Measurements from ENCODE around the gene TMEM229B.
"Not testable (repeated sequence)": the region's sequence is repeated elsewhere in the genome, so short reads cannot be mapped to it uniquely, and the experiment has no call there.

Gene TMEM229B

GRCh38 chr14:67459336-67459735 is 29.2 kb downstream of the TMEM229B start:
- in situ Hi-C loops (cut with MboI; ENCODE audit: low sequenced_read_pairs) = no loop called here

- in situ Hi-C loops (cut with MboI; ENCODE audit: low sequenced_read_pairs) = no loop called here
Measured at GRCh38 chr14:67457782-67458181, 30.7 kb downstream of the TMEM229B start.

- in situ Hi-C loops (cut with MboI; ENCODE audit: low sequenced_read_pairs) = no loop called here
Measured at GRCh38 chr14:67456732-67457131, 31.8 kb downstream of the TMEM229B start.

GRCh38 chr14:67453575-67454300 is 34.8 kb downstream of the TMEM229B start:
- in situ Hi-C loops (cut with MboI; ENCODE audit: low sequenced_read_pairs) = no loop called here

GRCh38 chr14:67451667-67452066 is 36.9 kb downstream of the TMEM229B start:
- in situ Hi-C loops (cut with MboI; ENCODE audit: low sequenced_read_pairs) = not testable (repeated sequence)

- in situ Hi-C loops (cut with MboI; ENCODE audit: low sequenced_read_pairs) = no loop called here
Measured at GRCh38 chr14:67449096-67449495, 39.4 kb downstream of the TMEM229B start.

- in situ Hi-C loops (cut with MboI; ENCODE audit: low sequenced_read_pairs) = no loop called here
Measured at GRCh38 chr14:67447033-67447381, 41.5 kb downstream of the TMEM229B start.

GRCh38 chr14:67446371-67447032 is 42.0 kb downstream of the TMEM229B start:
- in situ Hi-C loops (cut with MboI; ENCODE audit: low sequenced_read_pairs) = no loop called here

GRCh38 chr14:67444395-67444794 is 44.1 kb downstream of the TMEM229B start:
- in situ Hi-C loops (cut with MboI; ENCODE audit: low sequenced_read_pairs) = no loop called here

- in situ Hi-C loops (cut with MboI; ENCODE audit: low sequenced_read_pairs) = no loop called here
Measured at GRCh38 chr14:67442139-67442906, 46.2 kb downstream of the TMEM229B start.

GRCh38 chr14:67441672-67442071 is 46.8 kb downstream of the TMEM229B start:
- in situ Hi-C loops (cut with MboI; ENCODE audit: low sequenced_read_pairs) = no loop called here

- in situ Hi-C loops (cut with MboI; ENCODE audit: low sequenced_read_pairs) = no loop called here
Measured at GRCh38 chr14:67441256-67441655, 47.3 kb downstream of the TMEM229B start.

GRCh38 chr14:67440513-67440912 is 48.0 kb downstream of the TMEM229B start:
- in situ Hi-C loops (cut with MboI; ENCODE audit: low sequenced_read_pairs) = no loop called here

GRCh38 chr14:67438969-67439368 is 49.6 kb downstream of the TMEM229B start:
- in situ Hi-C loops (cut with MboI; ENCODE audit: low sequenced_read_pairs) = no loop called here

GRCh38 chr14:67436006-67436866 is 52.3 kb downstream of the TMEM229B start:
- in situ Hi-C loops (cut with MboI; ENCODE audit: low sequenced_read_pairs) = no loop called here

GRCh38 chr14:67435603-67436002 is 52.9 kb downstream of the TMEM229B start:
- in situ Hi-C loops (cut with MboI; ENCODE audit: low sequenced_read_pairs) = no loop called here

GRCh38 chr14:67432050-67432564 is 56.4 kb downstream of the TMEM229B start:
- in situ Hi-C loops (cut with MboI; ENCODE audit: low sequenced_read_pairs) = no loop called here

GRCh38 chr14:67429510-67430205 is 58.9 kb downstream of the TMEM229B start:
- in situ Hi-C loops (cut with MboI; ENCODE audit: low sequenced_read_pairs) = no loop called here

- in situ Hi-C loops (cut with MboI; ENCODE audit: low sequenced_read_pairs) = no loop called here
Measured at GRCh38 chr14:67428501-67429031, 60.0 kb downstream of the TMEM229B start.
